OCI-LY3 (cell line): ENCODE results near the gene HOXB6.

Experiments
- CTCF ChIP-seq: fragments of 200-600, 300-600 bp; sonication (generic); IDR thresholded peaks from 2 replicates; pipeline ENCODE4 v1.5.1; 2014; ENCODE audit warnings: antibody characterized with exemption, low read length, low read depth
- EZH2phosphoT487 ChIP-seq: fragments of 200-600 bp; shearing (Covaris generic); IDR thresholded peaks from 2 replicates; pipeline ENCODE4 v1.6.1; 2018; ENCODE audit warnings: antibody characterized with exemption, mixed run types, low read depth

GRCh38 chr17:48633266-48633677, 28.5 kb upstream of the HOXB6 start:
- TF ChIP-seq CTCF (no peak), EZH2phosphoT487 (no peak)
